Endothelial cell of umbilical vein (primary cell): Measurements from ENCODE around the gene PRSS56.

ENCODE experiments used
- CTCF ChIP-seq, 2 donors: IDR thresholded peaks; 1 replicate in 1 of 2; 2 replicates in 1 of 2; pipeline ENCODE4 v1.5.1; 2011; ENCODE audit warnings: low read length in 2 of 2, mild to moderate bottlenecking in 2 of 2, moderate library complexity in 2 of 2, control low read depth in 1 of 2, inconsistent platforms in 1 of 2, low read depth in 1 of 2; ENCODE audit not compliant: insufficient read depth in 1 of 2; ENCODE audit errors: extremely low read depth in 1 of 2
- POLR2A ChIP-seq: IDR thresholded peaks from 2 replicates; pipeline ENCODE4 v1.6.1; 2012; ENCODE audit warnings: low read depth, mild to moderate bottlenecking, control low read depth, low read length

GRCh38 chr2:232488097-232488711 is 32.0 kb upstream of the PRSS56 start:
- no peak for TF ChIP-seq CTCF (IDR thresholded peaks at IDR 0.05; ENCODE audit: extremely low read depth in 1 of 2, insufficient read depth in 1 of 2, low read depth in 1 of 2, low read length in 2 of 2)
- TF ChIP-seq POLR2A, result no peak
